Measurements from ENCODE around the gene OR6M1. TPM values are rescaled to one million over a fixed set of nuclear protein-coding genes. Genes with fewer than 3 reads are reported as not detected.

OR6M1 gene
- total and polyA plus RNA-seq, 2 experiments from 2014 or later, result not detected

GRCh38 chr11:123797114-123797513, 9.0 kb downstream of the OR6M1 start:
- TF ChIP-seq EZH2 (IDR thresholded peaks at IDR 0.05; ENCODE audit: insufficient read depth, poor library complexity, severe bottlenecking) (no peak), EZH2phosphoT487 (IDR thresholded peaks at IDR 0.05; ENCODE audit: insufficient read depth, low read depth) (no peak)
- Histone ChIP-seq H3K4me3 (no peak overlapping the region), H3K4me1 (ENCODE audit: insufficient read depth) (no peaks in the 10 kb centered on the region), H3K9me3 (ENCODE audit: low read depth) (no peaks in the 10 kb centered on the region), H3F3A (ENCODE audit: insufficient read depth) (no peaks in the 10 kb centered on the region), H3K4me2 (ENCODE audit: unreplicated experiment) (no peak overlapping the region), H3K79me2 (ENCODE audit: insufficient read depth) (no peaks in the 10 kb centered on the region), H4K20me1 (ENCODE audit: insufficient read depth) (no peaks in the 10 kb centered on the region), H3K27ac (no peak overlapping the region), H3K27me3 (replicated peaks; ENCODE audit: insufficient read depth) (no peaks in the 10 kb centered on the region; the same call in none of the 2 replicates), H3K9me2 (ENCODE audit: insufficient read depth) (no peaks in the 10 kb centered on the region), H3K9ac (no peak overlapping the region), H3K36me3 (ENCODE audit: low read depth) (no peaks in the 10 kb centered on the region), H2AFZ (no peak overlapping the region)
- WGBS, 2 experiments (ENCODE audit: low coverage in 1 of 2, low lambda C conversion rate in 2 of 2, missing lambda C conversion rate in 2 of 2), result 4 to 6% methylated on average over 4 of the region's 4 CpGs
- in situ Hi-C loops (cut with MboI), result no loop called here
- DNase-seq, result no peak

- TF ChIP-seq EZH2 (IDR thresholded peaks at IDR 0.05; ENCODE audit: insufficient read depth, poor library complexity, severe bottlenecking) (no peak), EZH2phosphoT487 (IDR thresholded peaks at IDR 0.05; ENCODE audit: insufficient read depth, low read depth) (no peak)
- H3K79me2 ChIP-seq (ENCODE audit: insufficient read depth), result no peaks in the 10 kb centered on the region
- H3K9me2 ChIP-seq (ENCODE audit: insufficient read depth), result no peaks in the 10 kb centered on the region
- H3K36me3 ChIP-seq (ENCODE audit: low read depth), result no peaks in the 10 kb centered on the region
- no peaks in the 10 kb centered on the region for H4K20me1 ChIP-seq (ENCODE audit: insufficient read depth)
- H2AFZ ChIP-seq, result no peak overlapping the region
- in situ Hi-C loops (cut with MboI), result no loop called here
- no peak overlapping the region for H3K27ac ChIP-seq
- no peak overlapping the region for H3K4me3 ChIP-seq
- 12 to 22% methylated on average over 1 of the region's 1 CpG for WGBS, 2 experiments (ENCODE audit: low coverage in 1 of 2, low lambda C conversion rate in 2 of 2, missing lambda C conversion rate in 2 of 2)
- DNase-seq, result no peak
- H3K9ac ChIP-seq, result no peak overlapping the region
- no peak overlapping the region for H3K4me2 ChIP-seq (ENCODE audit: unreplicated experiment)
- H3K4me1 ChIP-seq (ENCODE audit: insufficient read depth), result no peaks in the 10 kb centered on the region
- H3F3A ChIP-seq (ENCODE audit: insufficient read depth), result no peaks in the 10 kb centered on the region
- no peaks in the 10 kb centered on the region for H3K9me3 ChIP-seq (ENCODE audit: low read depth)
- no peaks in the 10 kb centered on the region; the same call in none of the 2 replicates for H3K27me3 ChIP-seq (replicated peaks; ENCODE audit: insufficient read depth)
These were observed 9.9 kb downstream of the OR6M1 start for GRCh38 chr11:123796226-123796625.

GRCh38 chr11:123783536-123783935, 22.6 kb downstream of the OR6M1 start:
- 3 to 6% methylated on average over 1 of the region's 1 CpG for WGBS, 2 experiments (ENCODE audit: low coverage in 1 of 2, low lambda C conversion rate in 2 of 2, missing lambda C conversion rate in 2 of 2)
- Histone ChIP-seq H2AFZ (no peak overlapping the region), H3K27ac (no peak overlapping the region), H4K20me1 (ENCODE audit: insufficient read depth) (no peaks in the 10 kb centered on the region), H3K9me3 (ENCODE audit: low read depth) (no peaks in the 10 kb centered on the region), H3K27me3 (replicated peaks; ENCODE audit: insufficient read depth) (no peaks in the 10 kb centered on the region), H3K4me1 (ENCODE audit: insufficient read depth) (no peaks in the 10 kb centered on the region), H3K4me2 (ENCODE audit: unreplicated experiment) (no peak overlapping the region), H3F3A (ENCODE audit: insufficient read depth) (no peaks in the 10 kb centered on the region), H3K79me2 (ENCODE audit: insufficient read depth) (no peaks in the 10 kb centered on the region), H3K36me3 (ENCODE audit: low read depth) (no peaks in the 10 kb centered on the region), H3K9me2 (ENCODE audit: insufficient read depth) (no peaks in the 10 kb centered on the region), H3K9ac (no peak overlapping the region), H3K4me3 (no peak overlapping the region)
- in situ Hi-C loops (cut with MboI), result no loop called here
- no peak for TF ChIP-seq EZH2phosphoT487 (IDR thresholded peaks at IDR 0.05; ENCODE audit: insufficient read depth, low read depth)
- TF ChIP-seq EZH2 (IDR thresholded peaks at IDR 0.05; ENCODE audit: insufficient read depth, poor library complexity, severe bottlenecking), result no peak
- no peak for DNase-seq

GRCh38 chr11:123778511-123778910, 27.6 kb downstream of the OR6M1 start:
- Histone ChIP-seq H3K9me3 (ENCODE audit: low read depth) (no peaks in the 10 kb centered on the region), H3K4me2 (ENCODE audit: unreplicated experiment) (no peak overlapping the region), H2AFZ (no peak overlapping the region), H3K4me1 (ENCODE audit: insufficient read depth) (no peaks in the 10 kb centered on the region), H3K27ac (no peak overlapping the region), H3K4me3 (no peak overlapping the region), H4K20me1 (ENCODE audit: insufficient read depth) (no peaks in the 10 kb centered on the region), H3K9ac (no peak overlapping the region), H3F3A (ENCODE audit: insufficient read depth) (no peaks in the 10 kb centered on the region), H3K36me3 (ENCODE audit: low read depth) (no peaks in the 10 kb centered on the region), H3K9me2 (ENCODE audit: insufficient read depth) (no peaks in the 10 kb centered on the region), H3K79me2 (ENCODE audit: insufficient read depth) (no peaks in the 10 kb centered on the region), H3K27me3 (replicated peaks; ENCODE audit: insufficient read depth) (no peaks in the 10 kb centered on the region)
- in situ Hi-C loops (cut with MboI), result no loop called here
- 60 to 63% methylated on average over 1 of the region's 1 CpG for WGBS, 2 experiments (ENCODE audit: low coverage in 1 of 2, low lambda C conversion rate in 2 of 2, missing lambda C conversion rate in 2 of 2)
- no peak for DNase-seq
- TF ChIP-seq EZH2phosphoT487 (IDR thresholded peaks at IDR 0.05; ENCODE audit: insufficient read depth, low read depth), result no peak
- no peak for TF ChIP-seq EZH2 (IDR thresholded peaks at IDR 0.05; ENCODE audit: insufficient read depth, poor library complexity, severe bottlenecking)
